Gastroesophageal sphincter (tissue), 4 donors: ENCODE measurements around the gene GALNT9. TPM values are rescaled to one million over a fixed set of nuclear protein-coding genes. Genes with fewer than 3 reads are reported as not detected.
A peak's percentile ranks its signal among the peaks of the same experiment; 100 is the strongest.
"Not testable (repeated sequence)": the region's sequence is repeated elsewhere in the genome, so short reads cannot be mapped to it uniquely, and the experiment has no call there.

Experiments
- ATAC-seq: fragments of 150-250 bp; one replicate; pipeline ENCODE4 v1.9.1; 2016; ENCODE audit warnings: mild to moderate bottlenecking, moderate library complexity
- H3K27ac ChIP-seq, 4 donors: fragments of 200-600 bp; sonication (generic) in 3 of 4; 1 replicate in 3 of 4; 2 replicates in 1 of 4; pipeline ENCODE4 v1.5.1; 2016 to 2019
- H3K27me3 ChIP-seq: fragments of 200-600 bp; sonication (generic); one replicate; pipeline ENCODE4 v1.5.1; 2019
- H3K36me3 ChIP-seq, 2 donors: fragments of 200-600 bp; sonication (generic); one replicate each; pipeline ENCODE4 v1.5.1; 2019; ENCODE audit warnings: control low read depth in 1 of 2
- H3K4me1 ChIP-seq, 3 donors: fragments of 200-600 bp; sonication (generic); 1 replicate in 2 of 3; 2 replicates in 1 of 3; pipeline ENCODE4 v1.5.1; 2016 to 2019; ENCODE audit warnings: control low read depth in 2 of 3
- H3K4me3 ChIP-seq, 2 donors: fragments of 200-600 bp; sonication (generic); one replicate each; pipeline ENCODE4 v1.5.1; 2019; ENCODE audit warnings: mild to moderate bottlenecking in 1 of 2, moderate library complexity in 1 of 2
- H3K9me3 ChIP-seq, 3 donors: fragments of 200-600 bp; sonication (generic); one replicate each; pipeline ENCODE4 v1.5.1; 2017 to 2019; ENCODE audit warnings: control low read depth in 2 of 3
- EP300 ChIP-seq: sonication (generic); formaldehyde crosslinking; IDR thresholded peaks from one replicate; pipeline ENCODE4 v1.6.1; 2017; ENCODE audit warnings: antibody characterized with exemption, mild to moderate bottlenecking
- POLR2A ChIP-seq, 2 donors: fragments of 450-650 bp; IDR thresholded peaks; one replicate each; pipeline ENCODE4 v1.6.1; 2017; ENCODE audit warnings: antibody characterized with exemption in 2 of 2, mild to moderate bottlenecking in 2 of 2, moderate library complexity in 1 of 2
- POLR2AphosphoS5 ChIP-seq: sonication (generic); formaldehyde crosslinking; IDR thresholded peaks from one replicate; pipeline ENCODE4 v1.6.1; 2017; ENCODE audit warnings: antibody characterized with exemption
- WGBS, 2 donors: methylation state at CpG; one replicate each; pipeline ENCODE4 v1.1.5; 2018; ENCODE audit warnings: low coverage in 1 of 2; 5-methylcytosine and 5-hydroxymethylcytosine counted together
- total RNA-seq, 4 donors: library from RNA; depleted of rRNA; stranded (reverse); fragments of >200 nt; gene quantifications; one replicate each; pipeline ENCODE4 v1.1.0, GENCODE V29; 2016
- TF ChIP-seq, protein P1 (sequence below), 4 experiments: fragments of 200-600 bp in 2 of 4; fragments of 450-650 bp in 2 of 4; sonication (generic) in 1 of 4; IDR thresholded peaks; one replicate each; pipeline ENCODE4 v1.5.1; 2017 to 2019; ENCODE audit warnings: antibody characterized with exemption in 4 of 4, mild to moderate bottlenecking in 2 of 4, moderate library complexity in 2 of 4

GALNT9 gene
- 1 to 10 TPM in 1 of 4 donors, not detected in 3; 2.0 TPM for total RNA-seq

DNA sequence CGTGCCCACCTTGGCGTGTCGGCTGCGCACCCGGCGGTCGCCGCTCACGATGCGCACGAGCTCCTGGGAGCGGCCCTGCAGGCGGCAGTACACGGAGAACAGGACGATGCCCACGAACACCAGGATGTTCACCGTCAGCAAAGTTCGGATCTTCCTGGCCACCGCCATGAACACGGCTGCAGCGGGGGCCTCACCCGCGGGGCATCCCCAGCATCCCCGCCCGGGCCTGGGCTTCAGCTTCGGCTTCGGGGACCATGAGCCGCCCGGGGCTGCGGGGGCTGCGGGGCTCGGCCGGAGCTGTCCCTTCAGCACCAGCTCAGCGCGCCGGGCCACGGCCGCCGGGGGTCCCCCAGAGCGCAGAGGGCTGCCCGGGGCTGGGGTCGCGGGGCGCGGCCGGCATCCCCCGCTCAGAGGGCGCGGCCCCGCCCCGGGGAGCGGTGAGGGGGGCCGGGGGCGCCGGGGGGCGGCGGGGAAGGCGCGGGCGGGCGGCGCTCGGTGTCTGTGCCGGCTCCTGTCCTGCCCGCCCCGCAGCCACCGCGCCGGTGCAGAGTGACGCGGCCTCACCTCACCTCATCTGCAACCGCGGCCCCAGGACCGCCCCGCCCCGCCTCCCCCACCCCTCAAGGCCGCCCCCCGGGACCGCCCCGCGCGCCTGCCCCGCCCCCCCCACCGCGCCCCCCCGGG lies at the start of gene GALNT9:
TSS of gene GALNT9 (minus strand) at position 554 of the 684 bp plus-strand sequence. CDS start at position 168, 386 bp downstream.
- TF ChIP-seq POLR2A (IDR thresholded peaks at IDR 0.05) = no peak
- TF ChIP-seq POLR2AphosphoS5 = no peak
- no peak for TF ChIP-seq EP300
- TF ChIP-seq, protein P1, sequence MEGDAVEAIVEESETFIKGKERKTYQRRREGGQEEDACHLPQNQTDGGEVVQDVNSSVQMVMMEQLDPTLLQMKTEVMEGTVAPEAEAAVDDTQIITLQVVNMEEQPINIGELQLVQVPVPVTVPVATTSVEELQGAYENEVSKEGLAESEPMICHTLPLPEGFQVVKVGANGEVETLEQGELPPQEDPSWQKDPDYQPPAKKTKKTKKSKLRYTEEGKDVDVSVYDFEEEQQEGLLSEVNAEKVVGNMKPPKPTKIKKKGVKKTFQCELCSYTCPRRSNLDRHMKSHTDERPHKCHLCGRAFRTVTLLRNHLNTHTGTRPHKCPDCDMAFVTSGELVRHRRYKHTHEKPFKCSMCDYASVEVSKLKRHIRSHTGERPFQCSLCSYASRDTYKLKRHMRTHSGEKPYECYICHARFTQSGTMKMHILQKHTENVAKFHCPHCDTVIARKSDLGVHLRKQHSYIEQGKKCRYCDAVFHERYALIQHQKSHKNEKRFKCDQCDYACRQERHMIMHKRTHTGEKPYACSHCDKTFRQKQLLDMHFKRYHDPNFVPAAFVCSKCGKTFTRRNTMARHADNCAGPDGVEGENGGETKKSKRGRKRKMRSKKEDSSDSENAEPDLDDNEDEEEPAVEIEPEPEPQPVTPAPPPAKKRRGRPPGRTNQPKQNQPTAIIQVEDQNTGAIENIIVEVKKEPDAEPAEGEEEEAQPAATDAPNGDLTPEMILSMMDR (IDR thresholded peaks at IDR 0.05) = no peak
- no peak for ATAC-seq
- no CpG with 5 or more reads among the region's 86 CpGs for WGBS, 2 donors
- H3K27ac ChIP-seq = no peak within 1 kb of the TSS
- peaks cover 99% of the 10 kb centered on the region for H3K27me3 ChIP-seq
- H3K9me3 ChIP-seq = no peaks in the 10 kb centered on the region
- H3K4me1 ChIP-seq = peaks cover 0 to 38% (median 16%) of the 10 kb centered on the region in 3 donors
- H3K36me3 ChIP-seq = no peaks in the 10 kb centered on the region
- H3K4me3 ChIP-seq = peak within 1 kb of the TSS in 1 of 2 donors; percentile 10

- H3K9me3 ChIP-seq, H3K4me1 ChIP-seq, H3K36me3 ChIP-seq, H3K27ac ChIP-seq, ATAC-seq, H3K4me3 ChIP-seq: not testable (repeated sequence)
- H3K27me3 ChIP-seq = peaks cover 81% of the 10 kb centered on the region
- WGBS, 2 donors = 70 to 77% methylated on average over 3 to 6 of the region's 6 CpGs
Measured at GRCh38 chr12:132379057-132379456, 49.7 kb upstream of the GALNT9 start.

GRCh38 chr12:132377147-132377546 lies 47.8 kb upstream of the GALNT9 start:
- H3K36me3 ChIP-seq = no peaks in the 10 kb centered on the region
- H3K4me3 ChIP-seq = no peak overlapping the region
- peaks cover 0 to 3% (median 0%) of the 10 kb centered on the region in 3 donors for H3K9me3 ChIP-seq
- H3K27me3 ChIP-seq = peaks cover 88% of the 10 kb centered on the region
- no peaks in the 10 kb centered on the region for H3K4me1 ChIP-seq
- WGBS, 2 donors = 0 to 39% methylated on average over 1 to 2 of the region's 2 CpGs
- TF ChIP-seq EP300 (no peak), POLR2AphosphoS5 (no peak), POLR2A (IDR thresholded peaks at IDR 0.05) (no peak)
- TF ChIP-seq, protein P1 (IDR thresholded peaks at IDR 0.05) = no peak
- no peak for ATAC-seq
- no peak overlapping the region for H3K27ac ChIP-seq

- no peak for TF ChIP-seq POLR2AphosphoS5
- TF ChIP-seq, protein P1 (IDR thresholded peaks at IDR 0.05) = no peak
- Histone ChIP-seq H3K27ac (no peak overlapping the region), H3K4me1 (no peaks in the 10 kb centered on the region), H3K4me3 (no peak overlapping the region), H3K27me3 (peaks cover 88% of the 10 kb centered on the region), H3K36me3 (no peaks in the 10 kb centered on the region), H3K9me3 (peaks cover 0 to 10% (median 0%) of the 10 kb centered on the region in 3 donors)
- WGBS, 2 donors = no CpG with 5 or more reads among the region's 10 CpGs
- ATAC-seq = no peak
Measured at GRCh38 chr12:132376464-132376830, 47.1 kb upstream of the GALNT9 start.

- no CpG with 5 or more reads among the region's 22 CpGs for WGBS, 2 donors
- Histone ChIP-seq H3K9me3 (peaks cover 0 to 15% (median 0%) of the 10 kb centered on the region in 3 donors), H3K4me3 (no peak overlapping the region), H3K27me3 (peaks cover 90% of the 10 kb centered on the region), H3K4me1 (no peaks in the 10 kb centered on the region), H3K36me3 (no peaks in the 10 kb centered on the region), H3K27ac (no peak overlapping the region)
- no peak for TF ChIP-seq EP300
- TF ChIP-seq POLR2AphosphoS5 = no peak
- no peak for TF ChIP-seq POLR2A (IDR thresholded peaks at IDR 0.05)
- TF ChIP-seq, protein P1 (IDR thresholded peaks at IDR 0.05) = no peak
- ATAC-seq = no peak
Measured at GRCh38 chr12:132375747-132376463, 46.5 kb upstream of the GALNT9 start.
